Lower leg skin (tissue), 4 donors: ENCODE data around the gene DUSP2. TPM values are rescaled to one million over a fixed set of nuclear protein-coding genes. Genes with fewer than 3 reads are reported as not detected.

ENCODE experiments used
- DNase-seq, 2 donors: peaks; one replicate each; pipeline ENCODE4 v3.0.0-alpha.2; 2019; ENCODE audit warnings: low spot score in 2 of 2
- H3K4me3 ChIP-seq: fragments of 200-600 bp; sonication (generic); 2 replicates; pipeline ENCODE4 v1.5.1; 2017; ENCODE audit warnings: mild to moderate bottlenecking, low read depth; ENCODE audit not compliant: poor library complexity, severe bottlenecking
- POLR2A ChIP-seq, 2 donors: fragments of 450-650 bp; IDR thresholded peaks; one replicate each; pipeline ENCODE4 v1.6.1; 2016 to 2017; ENCODE audit warnings: antibody characterized with exemption in 2 of 2, mild to moderate bottlenecking in 1 of 2, moderate library complexity in 1 of 2
- WGBS, 2 donors: methylation state at CpG; one replicate each; pipeline ENCODE4 v1.1.5; 2018; 5-methylcytosine and 5-hydroxymethylcytosine counted together
- intact Hi-C: fragments of 100-400 bp; cut with DNase I; formaldehyde crosslinking; loops from one replicate; pipeline ENCODE4 v1.15.0; 2023; ENCODE audit warnings: low total_unique reads
- total RNA-seq, 4 donors: library from RNA; depleted of rRNA; stranded (reverse); fragments of >200 nt; gene quantifications; one replicate each; pipeline ENCODE4 v1.1.0, GENCODE V29; 2016
- TF ChIP-seq, protein P1 (sequence below), 3 donors: fragments of 450-650 bp; IDR thresholded peaks; one replicate each; pipeline ENCODE4 v1.5.1; 2016; ENCODE audit warnings: antibody characterized with exemption in 3 of 3, mild to moderate bottlenecking in 3 of 3, moderate library complexity in 2 of 3

DUSP2 gene
- total RNA-seq, 4 donors from 2014 or later = 39.3 to 57.0 (median 48.8) TPM

DNA sequence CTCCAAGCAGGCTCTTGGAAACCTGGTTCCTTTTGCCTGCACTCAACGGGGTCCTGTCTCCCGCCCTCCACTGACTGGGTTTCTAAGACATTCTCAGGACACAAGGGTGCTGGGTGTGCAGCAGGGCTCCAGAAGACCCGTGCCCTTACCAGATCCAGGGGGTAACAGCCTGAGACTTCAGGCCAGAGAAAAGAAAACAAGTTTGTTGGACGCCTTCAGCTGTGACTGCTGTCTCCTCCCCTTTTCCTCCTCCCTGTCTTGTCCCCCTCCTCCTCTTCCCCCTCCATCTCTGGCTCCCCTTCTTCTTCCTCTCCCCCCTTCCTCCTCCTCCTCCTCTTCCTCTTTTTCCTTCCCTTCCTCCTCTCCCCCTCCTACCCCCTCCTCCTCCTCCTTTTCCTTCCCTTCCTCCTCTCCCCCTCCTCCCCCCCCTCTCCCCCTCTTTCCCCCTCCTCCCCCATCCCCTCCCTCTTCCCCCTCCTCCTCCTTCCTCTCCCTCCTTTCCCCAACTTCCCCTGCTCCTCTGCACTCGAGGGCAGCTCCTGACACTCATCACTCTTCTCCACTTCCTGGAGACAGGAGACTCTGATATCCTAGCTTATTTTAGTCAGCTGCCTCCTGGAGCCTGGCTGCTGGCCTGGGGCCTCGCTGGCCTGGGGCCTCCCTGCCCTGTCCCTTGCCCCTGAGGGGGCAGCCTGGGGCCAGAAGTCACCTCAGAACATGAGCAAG lies 41.3 kb downstream of the DUSP2 start:
- 46 to 48% methylated on average over 6 of the region's 6 CpGs for WGBS, 2 donors
- H3K4me3 ChIP-seq = no peak overlapping the region
- intact Hi-C loops = no loop called here
- DNase-seq = peak in 1 of 2 donors; percentile 32
- TF ChIP-seq POLR2A (IDR thresholded peaks at IDR 0.05) = no peak
- TF ChIP-seq, protein P1, sequence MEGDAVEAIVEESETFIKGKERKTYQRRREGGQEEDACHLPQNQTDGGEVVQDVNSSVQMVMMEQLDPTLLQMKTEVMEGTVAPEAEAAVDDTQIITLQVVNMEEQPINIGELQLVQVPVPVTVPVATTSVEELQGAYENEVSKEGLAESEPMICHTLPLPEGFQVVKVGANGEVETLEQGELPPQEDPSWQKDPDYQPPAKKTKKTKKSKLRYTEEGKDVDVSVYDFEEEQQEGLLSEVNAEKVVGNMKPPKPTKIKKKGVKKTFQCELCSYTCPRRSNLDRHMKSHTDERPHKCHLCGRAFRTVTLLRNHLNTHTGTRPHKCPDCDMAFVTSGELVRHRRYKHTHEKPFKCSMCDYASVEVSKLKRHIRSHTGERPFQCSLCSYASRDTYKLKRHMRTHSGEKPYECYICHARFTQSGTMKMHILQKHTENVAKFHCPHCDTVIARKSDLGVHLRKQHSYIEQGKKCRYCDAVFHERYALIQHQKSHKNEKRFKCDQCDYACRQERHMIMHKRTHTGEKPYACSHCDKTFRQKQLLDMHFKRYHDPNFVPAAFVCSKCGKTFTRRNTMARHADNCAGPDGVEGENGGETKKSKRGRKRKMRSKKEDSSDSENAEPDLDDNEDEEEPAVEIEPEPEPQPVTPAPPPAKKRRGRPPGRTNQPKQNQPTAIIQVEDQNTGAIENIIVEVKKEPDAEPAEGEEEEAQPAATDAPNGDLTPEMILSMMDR (IDR thresholded peaks at IDR 0.05) = no peak

DNA sequence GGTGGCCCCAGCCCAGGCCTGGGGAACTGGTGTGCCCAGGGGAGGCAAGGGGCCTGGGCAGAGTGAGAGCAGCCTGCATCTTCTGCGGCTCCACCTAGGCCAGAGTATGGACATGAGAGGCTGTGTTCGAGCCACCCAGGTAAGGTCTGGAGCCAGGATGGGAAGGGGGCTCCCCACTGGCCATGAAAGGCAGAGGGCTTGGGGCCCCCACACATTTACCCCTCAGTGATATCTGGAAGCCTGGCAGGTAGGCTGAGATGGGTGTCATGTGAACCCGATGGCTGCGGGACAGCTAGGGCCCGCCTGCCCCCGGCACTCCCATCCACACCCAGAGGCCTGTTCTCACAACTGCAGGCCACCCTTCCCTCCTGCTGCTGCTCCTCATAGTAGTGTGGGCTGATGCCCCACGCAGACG lies 42.0 kb downstream of the DUSP2 start:
- DNase-seq = peak in 1 of 2 donors; percentile 75
- intact Hi-C loops = no loop called here
- no peak for TF ChIP-seq POLR2A (IDR thresholded peaks at IDR 0.05)
- TF ChIP-seq, protein P1 (IDR thresholded peaks at IDR 0.05) = no peak
- H3K4me3 ChIP-seq = no peak overlapping the region
- 68 to 82% methylated on average over 8 of the region's 8 CpGs for WGBS, 2 donors

DNA sequence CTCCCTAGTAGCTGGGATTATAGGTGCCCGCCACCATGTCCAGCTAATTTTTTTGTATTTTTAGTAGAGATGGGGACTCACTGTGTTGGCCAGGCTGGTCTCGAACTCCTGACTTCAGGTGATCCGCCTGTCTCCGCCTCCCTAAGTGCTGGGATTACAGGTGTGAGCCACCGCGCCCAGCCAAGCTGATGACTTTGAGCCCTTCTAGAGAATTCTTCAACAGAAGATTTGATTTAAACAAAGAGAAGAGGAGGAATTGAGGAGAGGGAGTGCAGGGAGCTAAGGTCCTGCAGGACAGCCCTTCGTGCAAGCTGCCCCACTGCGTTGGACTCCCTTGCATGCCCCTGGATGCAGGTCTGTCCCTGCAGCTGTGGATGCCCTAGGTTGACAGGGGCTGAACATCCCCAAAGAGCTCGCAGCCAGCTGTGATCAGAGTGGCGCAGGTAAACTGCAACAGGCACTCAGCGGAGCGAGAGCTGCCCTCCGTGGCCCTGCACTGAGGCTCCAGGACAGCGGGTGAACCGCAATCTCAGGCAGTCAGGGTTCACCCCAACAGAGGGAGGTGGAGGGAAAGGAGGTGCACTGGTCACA lies 42.5 kb downstream of the DUSP2 start:
- TF ChIP-seq POLR2A (IDR thresholded peaks at IDR 0.05) = no peak
- TF ChIP-seq, protein P1 (IDR thresholded peaks at IDR 0.05) = no peak
- H3K4me3 ChIP-seq = no peak overlapping the region
- DNase-seq = peak in 1 of 2 donors; percentile 52
- WGBS, 2 donors = 94 to 95% methylated on average over 15 of the region's 15 CpGs
- intact Hi-C loops = no loop called here

DNA sequence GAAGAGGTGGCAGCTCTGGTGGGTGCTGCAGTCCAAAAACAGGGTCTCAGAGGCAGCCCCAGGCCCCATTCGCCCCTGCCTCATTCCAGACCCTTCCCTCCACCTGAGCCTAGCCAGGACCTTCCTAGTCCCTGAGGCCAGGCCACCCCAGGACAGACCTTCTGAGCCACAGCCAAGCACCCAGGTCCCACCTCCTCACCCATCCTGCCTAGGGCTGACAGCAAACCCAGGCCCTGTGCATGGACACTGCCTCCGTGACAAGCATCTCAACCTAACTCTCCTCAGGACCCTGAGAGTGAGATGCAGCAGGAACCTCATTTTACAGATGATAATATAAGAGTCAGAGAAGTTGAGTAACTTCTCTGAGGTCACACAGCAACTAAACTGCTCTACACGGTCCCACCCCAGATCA lies 44.3 kb downstream of the DUSP2 start:
- TF ChIP-seq, protein P1 (IDR thresholded peaks at IDR 0.05) = no peak
- TF ChIP-seq POLR2A (IDR thresholded peaks at IDR 0.05) = no peak
- intact Hi-C loops = no loop called here
- WGBS, 2 donors = 89 to 100% methylated on average over 3 of the region's 3 CpGs
- peak in 1 of 2 donors; percentile 29 for DNase-seq
- no peak overlapping the region for H3K4me3 ChIP-seq

DNA sequence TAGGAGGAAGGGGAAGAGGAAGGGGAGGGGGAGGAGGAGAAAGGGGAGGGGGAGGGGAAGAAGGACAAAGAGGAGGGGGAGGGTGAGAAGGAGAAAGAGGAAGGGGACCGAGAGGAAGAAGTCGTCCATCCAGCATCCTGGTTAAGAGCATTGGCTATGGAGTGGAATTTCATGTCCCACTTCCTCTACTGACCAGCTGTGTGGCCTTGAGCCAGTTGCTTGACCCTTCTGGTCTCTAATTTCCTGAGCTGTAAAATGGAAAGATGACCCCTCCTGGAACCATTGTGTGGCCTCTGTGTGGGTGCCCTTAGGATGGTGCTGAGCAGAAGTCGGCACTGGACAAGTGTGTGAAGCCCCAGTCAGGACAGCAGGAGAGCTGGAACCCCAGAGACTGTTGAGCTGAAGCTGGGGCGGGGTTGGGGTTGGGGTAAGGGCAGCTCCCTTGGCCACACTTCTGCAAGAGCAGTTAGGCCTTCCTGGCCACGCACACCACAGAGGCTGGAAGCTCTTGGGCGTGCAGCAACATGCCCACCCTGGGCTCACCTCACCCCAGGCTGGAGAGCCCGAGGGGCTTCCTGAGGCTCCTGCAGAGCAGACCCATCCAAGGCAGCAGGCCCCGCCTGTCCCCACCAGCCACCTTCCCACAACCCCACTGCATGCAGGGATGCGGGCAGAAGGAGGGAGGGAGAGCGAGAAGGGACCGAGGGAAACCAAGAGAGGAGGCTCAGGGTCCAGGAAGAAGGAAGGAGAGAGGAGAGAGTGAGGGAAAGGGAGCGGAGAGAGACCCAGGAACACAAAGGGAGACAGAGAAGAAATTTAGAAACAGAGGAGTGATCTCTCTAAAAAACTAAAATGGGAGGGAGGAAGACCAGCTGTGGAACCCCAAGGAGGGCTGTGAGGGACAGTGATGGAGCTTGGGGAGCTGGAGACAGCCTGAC lies 45.1 kb downstream of the DUSP2 start:
- 69 to 78% methylated on average over 10 to 12 of the region's 12 CpGs for WGBS, 2 donors
- DNase-seq = peak in 1 of 2 donors; percentile 69

More for the DNA sequence above, 45.1 kb downstream of the DUSP2 start:
- intact Hi-C loops = no loop called here
- TF ChIP-seq, protein P1 (IDR thresholded peaks at IDR 0.05) = no peak
- TF ChIP-seq POLR2A (IDR thresholded peaks at IDR 0.05) = no peak
- H3K4me3 ChIP-seq = no peak overlapping the region
